A673 (cell line): ENCODE measurements around the gene WDR18. TPM values are rescaled to one million over a fixed set of nuclear protein-coding genes. Genes with fewer than 3 reads are reported as not detected.

Experiments used
- BruUV-seq: library from RNA; stranded (reverse); fragments of 400-500 nt; replicated peaks from 2 replicates; lab custom pipeline; 2021; lab: Mats Ljungman, UMichigan
- CTCF ChIA-PET: fragments of 300-600 bp; sonication (Branson Sonifier 250); formaldehyde crosslinking; loops from one replicate; lab custom pipeline; 2022; ENCODE audit warnings: antibody characterized with exemption; lab: Charles Lee
- POLR2A ChIA-PET: fragments of 300-600 bp; sonication (Branson Sonifier 250); formaldehyde crosslinking; loops from one replicate; lab custom pipeline; 2022; ENCODE audit warnings: antibody characterized with exemption; ENCODE audit not compliant: low non-redundant PET; lab: Charles Lee
- DNase-seq: peaks from one replicate; pipeline ENCODE4 v3.0.0-alpha.2; 2015; ENCODE audit warnings: low spot score
- H3K27ac ChIP-seq: fragments of 200-600 bp; sonication (generic); 2 replicates; pipeline ENCODE4 v1.5.1; 2016; ENCODE audit warnings: mixed run types, low read depth, mild to moderate bottlenecking, mixed read lengths, antibody characterized with exemption, low read length; ENCODE audit not compliant: poor library complexity, severe bottlenecking
- H3K27me3 ChIP-seq: fragments of 200-600 bp; sonication (generic); replicated peaks from 2 replicates; pipeline ENCODE4 v1.6.1; 2017; ENCODE audit warnings: mixed run types, low read depth, mild to moderate bottlenecking, mixed read lengths, antibody characterized with exemption, low read length; ENCODE audit not compliant: insufficient read depth, poor library complexity
- H3K36me3 ChIP-seq: fragments of 200-600 bp; sonication (generic); 2 replicates; pipeline ENCODE4 v1.6.1; 2016; ENCODE audit warnings: mixed run types, mild to moderate bottlenecking, mixed read lengths, antibody characterized with exemption, low read length; ENCODE audit not compliant: insufficient read depth, poor library complexity, severe bottlenecking
- H3K4me1 ChIP-seq: fragments of 200-600 bp; sonication (generic); 2 replicates; pipeline ENCODE4 v1.6.1; 2017; ENCODE audit warnings: mixed run types, mild to moderate bottlenecking, mixed read lengths, antibody characterized with exemption, low read length; ENCODE audit not compliant: insufficient read depth, poor library complexity, severe bottlenecking
- H3K4me3 ChIP-seq: fragments of 200-600 bp; sonication (generic); 2 replicates; pipeline ENCODE4 v1.5.1; 2016; ENCODE audit warnings: low read depth, mixed run types, mild to moderate bottlenecking, mixed read lengths, low read length; ENCODE audit not compliant: poor library complexity, severe bottlenecking
- H3K9me3 ChIP-seq: fragments of 200-600 bp; sonication (generic); 2 replicates; pipeline ENCODE4 v1.6.1; 2016; ENCODE audit warnings: mixed run types, low read depth, mild to moderate bottlenecking, mixed read lengths, antibody characterized with exemption, low read length; ENCODE audit not compliant: poor library complexity, severe bottlenecking
- EZH2 ChIP-seq: fragments of 200-600 bp; sonication (generic); IDR thresholded peaks from 2 replicates; pipeline ENCODE4 v1.6.1; 2017; ENCODE audit warnings: borderline replicate concordance, low read depth, mild to moderate bottlenecking, mixed read lengths, antibody characterized with exemption, low read length; ENCODE audit not compliant: poor library complexity, severe bottlenecking
- intact Hi-C: fragments of 100-400 bp; cut with micrococcal nuclease; formaldehyde crosslinking; loops from one replicate; pipeline ENCODE4 v1.10.0; 2022; ENCODE audit not compliant: unreplicated experiment
- total RNA-seq: library from RNA; stranded (reverse); gene quantifications from 2 replicates; pipeline ENCODE4 v1.2.3, GENCODE V29; 2021
- TF ChIP-seq, protein P1 (sequence below): fragments of 300-800, 200-600 bp; sonication (generic); conservative IDR thresholded peaks from 2 replicates; pipeline ENCODE4 v1.5.1; 2017; ENCODE audit warnings: low read depth, mild to moderate bottlenecking, antibody characterized with exemption, low read length, moderate library complexity, mixed read lengths

The WDR18 gene
- total RNA-seq, 1 experiment from 2014 or later = 109 TPM

DNA sequence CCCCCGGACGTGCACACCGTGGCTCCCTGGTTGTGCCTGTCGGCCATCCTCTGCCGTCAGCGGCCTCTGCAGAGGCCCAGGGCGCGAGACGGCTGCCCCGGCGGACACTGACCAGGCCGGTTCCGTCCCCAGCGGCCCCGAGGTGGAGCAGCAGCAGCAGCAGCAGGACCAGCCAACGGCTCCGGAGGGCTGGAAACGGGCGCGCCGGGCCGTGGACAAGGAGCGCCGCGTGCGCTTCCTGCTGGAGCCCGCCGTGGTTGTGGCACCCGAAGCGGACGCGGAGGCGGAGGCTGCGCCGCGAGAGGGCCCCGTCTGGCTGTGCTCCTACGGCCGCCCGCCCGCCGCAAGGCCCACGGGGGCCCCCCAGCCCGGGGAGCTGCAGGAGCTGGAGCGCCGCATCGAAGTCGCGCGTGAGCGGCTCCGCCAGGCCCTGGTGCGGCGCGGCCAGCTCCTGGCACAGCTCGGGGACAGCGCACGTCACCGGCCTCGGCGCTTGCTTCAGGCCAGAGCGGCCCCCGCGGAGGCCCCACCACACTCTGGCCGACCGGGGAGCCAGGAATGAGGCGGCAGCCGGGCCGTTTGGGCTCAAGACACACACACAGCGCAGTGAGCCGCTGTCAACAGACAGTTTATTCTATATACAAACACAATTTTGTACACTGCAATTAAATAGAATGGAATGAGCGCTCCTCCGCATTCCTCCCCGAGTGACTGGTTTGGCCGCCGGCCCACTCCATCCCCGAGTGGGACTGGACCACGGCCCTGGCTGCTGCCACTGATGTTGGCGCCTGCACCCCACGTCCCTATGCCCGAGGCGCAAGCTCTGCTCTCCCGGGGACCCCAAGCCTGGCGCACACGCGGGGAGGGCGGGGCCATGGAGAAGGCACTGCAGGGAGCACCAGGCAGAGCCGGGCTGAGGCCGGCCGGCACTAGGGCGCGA, 25.2 kb downstream of the WDR18 start:
- intact Hi-C loops = no loop called here
- DNase-seq = peak; percentile 73
- Histone ChIP-seq H3K9me3 (no peaks in the 10 kb centered on the region), H3K36me3 (peaks cover 43% of the 10 kb centered on the region), H3K27ac (peak overlapping the region; percentile 49), H3K4me1 (peaks cover 16% of the 10 kb centered on the region), H3K27me3 (no peaks in the 10 kb centered on the region), H3K4me3 (no peak overlapping the region)
- no TSS peak for BruUV-seq
- TF ChIP-seq, protein P1, sequence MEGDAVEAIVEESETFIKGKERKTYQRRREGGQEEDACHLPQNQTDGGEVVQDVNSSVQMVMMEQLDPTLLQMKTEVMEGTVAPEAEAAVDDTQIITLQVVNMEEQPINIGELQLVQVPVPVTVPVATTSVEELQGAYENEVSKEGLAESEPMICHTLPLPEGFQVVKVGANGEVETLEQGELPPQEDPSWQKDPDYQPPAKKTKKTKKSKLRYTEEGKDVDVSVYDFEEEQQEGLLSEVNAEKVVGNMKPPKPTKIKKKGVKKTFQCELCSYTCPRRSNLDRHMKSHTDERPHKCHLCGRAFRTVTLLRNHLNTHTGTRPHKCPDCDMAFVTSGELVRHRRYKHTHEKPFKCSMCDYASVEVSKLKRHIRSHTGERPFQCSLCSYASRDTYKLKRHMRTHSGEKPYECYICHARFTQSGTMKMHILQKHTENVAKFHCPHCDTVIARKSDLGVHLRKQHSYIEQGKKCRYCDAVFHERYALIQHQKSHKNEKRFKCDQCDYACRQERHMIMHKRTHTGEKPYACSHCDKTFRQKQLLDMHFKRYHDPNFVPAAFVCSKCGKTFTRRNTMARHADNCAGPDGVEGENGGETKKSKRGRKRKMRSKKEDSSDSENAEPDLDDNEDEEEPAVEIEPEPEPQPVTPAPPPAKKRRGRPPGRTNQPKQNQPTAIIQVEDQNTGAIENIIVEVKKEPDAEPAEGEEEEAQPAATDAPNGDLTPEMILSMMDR = no peak
- no peak for TF ChIP-seq EZH2
- CTCF ChIA-PET = no interaction called here
- POLR2A ChIA-PET = no interaction called here

DNA sequence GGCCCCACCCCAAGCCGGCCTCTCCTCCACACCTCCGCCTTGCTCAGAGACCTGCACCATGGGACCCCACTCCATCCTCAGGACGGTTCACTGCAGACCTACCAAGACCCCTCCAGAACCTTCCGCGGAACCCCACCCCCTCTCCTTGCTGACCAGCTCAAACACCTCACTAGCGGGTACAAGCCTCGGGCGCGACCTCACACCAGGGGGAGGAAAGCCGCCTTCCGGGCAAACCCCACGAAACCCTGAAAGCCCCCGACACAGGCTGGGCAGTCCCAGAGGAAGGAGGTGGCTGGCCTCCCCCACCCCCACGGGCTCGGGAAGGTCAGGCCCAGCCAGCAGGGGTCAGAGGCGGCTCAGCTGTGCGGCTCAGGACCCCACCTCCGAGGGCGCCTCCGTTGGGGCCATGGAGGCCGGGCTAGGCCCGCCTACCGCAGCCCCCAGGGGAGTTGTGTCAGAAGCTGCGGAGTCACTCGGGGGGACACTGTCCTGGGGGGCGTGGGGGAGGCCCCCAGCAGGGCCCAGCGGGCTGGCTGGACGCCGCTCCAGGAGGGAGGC, 25.9 kb downstream of the WDR18 start:
- no peaks in the 10 kb centered on the region for H3K9me3 ChIP-seq
- no peak for DNase-seq
- TSS peak; percentile 91 for BruUV-seq
- no peak overlapping the region for H3K4me3 ChIP-seq
- ChIA-PET CTCF (no interaction called here), POLR2A (interaction anchor here (0.7 kb wide), 1 partner anchor 131 kb away, joined by 3 read pairs; no protein-coding TSS in a partner anchor)
- H3K36me3 ChIP-seq = peaks cover 43% of the 10 kb centered on the region
- intact Hi-C loops = no loop called here
- TF ChIP-seq EZH2 = no peak
- TF ChIP-seq, protein P1 = no peak
- H3K27ac ChIP-seq = peak overlapping the region; percentile 49
- peaks cover 16% of the 10 kb centered on the region for H3K4me1 ChIP-seq
- H3K27me3 ChIP-seq = no peaks in the 10 kb centered on the region

DNA sequence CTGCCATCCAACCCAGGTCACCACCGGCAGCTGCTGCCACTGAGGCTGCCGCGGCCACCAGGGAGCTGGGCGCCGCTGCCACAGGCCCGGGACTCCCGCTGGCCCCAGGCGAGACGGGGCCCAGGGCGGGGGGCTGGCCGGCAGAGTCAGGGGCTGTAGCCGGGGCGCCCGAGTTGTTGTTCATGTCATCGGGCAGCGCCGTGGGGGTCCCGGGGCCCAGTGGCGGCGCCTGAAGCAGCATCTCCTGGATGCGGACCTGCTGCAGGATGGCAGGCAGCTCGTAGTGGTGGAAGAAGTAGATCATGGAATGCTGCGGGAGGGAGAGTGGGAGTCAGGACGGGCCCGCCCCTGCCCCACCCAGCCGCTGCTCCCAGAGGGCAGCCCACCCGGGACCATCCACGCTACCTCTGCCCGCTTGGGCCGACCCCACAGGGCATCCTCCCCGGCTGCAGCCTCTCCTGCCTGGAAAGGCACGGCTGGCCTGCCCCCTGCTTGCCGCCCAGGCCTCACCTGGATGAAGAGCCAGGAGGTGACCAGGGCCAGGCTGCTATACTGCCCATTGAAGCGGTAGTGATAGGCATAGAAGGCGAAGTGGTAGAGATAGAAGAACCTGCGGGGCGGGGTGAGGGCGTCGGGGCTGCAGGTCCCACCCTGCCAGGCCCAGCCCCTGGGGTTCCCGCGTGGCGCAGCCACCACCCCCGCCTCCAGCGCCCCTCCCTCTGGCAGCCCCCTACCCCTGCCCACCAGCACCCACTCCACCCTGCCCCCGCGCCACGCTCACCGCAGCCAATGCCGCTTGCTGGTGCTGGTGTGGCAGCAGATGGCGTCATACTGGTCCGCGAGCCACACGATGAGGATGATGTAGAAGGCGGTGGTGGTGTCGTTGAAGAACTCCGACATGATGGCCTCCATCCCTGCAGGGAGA, 26.7 kb downstream of the WDR18 start:
- H3K4me1 ChIP-seq = peaks cover 19% of the 10 kb centered on the region
- ChIA-PET CTCF (no interaction called here), POLR2A (interaction anchor here (0.7 kb wide), 1 partner anchor 130 kb away, joined by 3 read pairs; no protein-coding TSS in a partner anchor)
- H3K9me3 ChIP-seq = no peaks in the 10 kb centered on the region
- intact Hi-C loops = no loop called here
- H3K4me3 ChIP-seq = no peak overlapping the region
- H3K27me3 ChIP-seq = no peaks in the 10 kb centered on the region
- TF ChIP-seq EZH2 = no peak
- TF ChIP-seq, protein P1 = no peak
- no peak for DNase-seq
- peaks cover 43% of the 10 kb centered on the region for H3K36me3 ChIP-seq
- no TSS peak for BruUV-seq
- no peak overlapping the region for H3K27ac ChIP-seq
